GM18873 (cell line): ENCODE results near the gene CIAO2A.
"Not testable (repeated sequence)": the region's sequence is repeated elsewhere in the genome, so short reads cannot be mapped to it uniquely, and the experiment has no call there.

Experiments
- ATAC-seq: cut with Tn5 transposase; IDR thresholded peaks from one replicate; pipeline ENCODE4 v1.9.1; 2021; ENCODE audit warnings: mild to moderate bottlenecking, moderate library complexity, moderate number of reproducible peaks; ENCODE audit not compliant: unreplicated experiment, low FRiP score

The CIAO2A gene

GRCh38 chr15:64072812-64073211 is 20.8 kb downstream of the CIAO2A start:
- ATAC-seq = no peak

GRCh38 chr15:64071931-64072765 is 21.5 kb downstream of the CIAO2A start:
- no peak for ATAC-seq

- ATAC-seq = no peak
Observed at GRCh38 chr15:64070965-64071851, 22.4 kb downstream of the CIAO2A start.

GRCh38 chr15:64070106-64070505 is 23.5 kb downstream of the CIAO2A start:
- no peak for ATAC-seq

- no peak for ATAC-seq
Observed at GRCh38 chr15:64068133-64068532, 25.5 kb downstream of the CIAO2A start.

- ATAC-seq = no peak
Observed at GRCh38 chr15:64067564-64068030, 26.0 kb downstream of the CIAO2A start.

- ATAC-seq = no peak
Observed at GRCh38 chr15:64066451-64066850, 27.2 kb downstream of the CIAO2A start.

- ATAC-seq = no peak
Observed at GRCh38 chr15:64060716-64061115, 32.9 kb downstream of the CIAO2A start.

GRCh38 chr15:64059104-64059503 is 34.5 kb downstream of the CIAO2A start:
- not testable (repeated sequence) for ATAC-seq

- ATAC-seq = no peak
Observed at GRCh38 chr15:64058279-64058678, 35.4 kb downstream of the CIAO2A start.

GRCh38 chr15:64053674-64054073 is 40.0 kb downstream of the CIAO2A start:
- ATAC-seq = not testable (repeated sequence)

- ATAC-seq = no peak
Observed at GRCh38 chr15:64052925-64053491, 40.6 kb downstream of the CIAO2A start.

- no peak for ATAC-seq
Observed at GRCh38 chr15:64051407-64052259, 42.0 kb downstream of the CIAO2A start.

- ATAC-seq = no peak
Observed at GRCh38 chr15:64051093-64051402, 42.6 kb downstream of the CIAO2A start.

GRCh38 chr15:64050281-64051092 is 43.2 kb downstream of the CIAO2A start:
- ATAC-seq = no peak

- no peak for ATAC-seq
Observed at GRCh38 chr15:64048781-64049460, 44.7 kb downstream of the CIAO2A start.

GRCh38 chr15:64046421-64047153 is 47.1 kb downstream of the CIAO2A start, which contains the start of gene DAPK2:
TSS of gene DAPK2 (minus strand) at chr15:64046485. CDS start at chr15:64040261, 6,224 bp downstream.
- ATAC-seq = no peak
